ENCODE measurements around the gene NF1.

GRCh38 chr17:31062346-31062745 is 32.4 kb upstream of the NF1 start:
- TF ChIP-seq CTCF (IDR thresholded peaks at IDR 0.05; ENCODE audit: low read depth, low read length) (no peak), EZH2phosphoT487 (IDR thresholded peaks at IDR 0.05; ENCODE audit: low read depth) (no peak)

All from OCI-LY3 (cell line).